Effector CD4-positive, alpha-beta T cell (primary cell): Measurements from ENCODE around the gene USP16.
"Not testable (repeated sequence)": the region's sequence is repeated elsewhere in the genome, so short reads cannot be mapped to it uniquely, and the experiment has no call there.

Source experiments
- DNase-seq: peaks from one replicate; pipeline ENCODE4 v3.0.0-alpha.2; 2020
- total RNA-seq: gene quantifications from one replicate; lab custom pipeline; 2026; lab: John Stamatoyannopoulos, UW

Gene USP16
- total RNA-seq, result 204 reads per million, percentile 92 among the genes with 10 or more reads in this experiment

GRCh38 chr21:29024474-29025327, at the start of gene USP16:
TSS of gene USP16 (plus strand) at chr21:29024668. CDS start at chr21:29027914, 3,246 bp downstream.
- DNase-seq, result peak; percentile 90

GRCh38 chr21:28975397-28975796, 49.1 kb upstream of the USP16 start:
- no peak for DNase-seq

GRCh38 chr21:28979092-28979491, 45.4 kb upstream of the USP16 start:
- DNase-seq, result no peak

- DNase-seq, result no peak
Measured at GRCh38 chr21:28982637-28983036, 41.8 kb upstream of the USP16 start.

- DNase-seq, result no peak
Measured at GRCh38 chr21:28986677-28987076, 37.8 kb upstream of the USP16 start.

- DNase-seq, result not testable (repeated sequence)
Measured at GRCh38 chr21:28988146-28988545, 36.3 kb upstream of the USP16 start.

- DNase-seq, result no peak
Measured at GRCh38 chr21:28991861-28992525, 32.5 kb upstream of the USP16 start.

- DNase-seq, result peak; percentile 98
Measured at GRCh38 chr21:28992526-28993292, 31.8 kb upstream of the USP16 start, which contains the start of gene LTN1. TSS of gene LTN1 (minus strand) at chr21:28992877. CDS start at chr21:28992805, 72 bp downstream.

- DNase-seq, result no peak
Measured at GRCh38 chr21:28993293-28993629, 31.2 kb upstream of the USP16 start.

GRCh38 chr21:29002442-29003144, 21.9 kb upstream of the USP16 start:
- DNase-seq, result peak; percentile 97

- DNase-seq, result no peak
Measured at GRCh38 chr21:29005696-29006095, 18.8 kb upstream of the USP16 start.

GRCh38 chr21:29007135-29007534, 17.3 kb upstream of the USP16 start:
- DNase-seq, result no peak

- no peak for DNase-seq
Measured at GRCh38 chr21:29007810-29008209, 16.7 kb upstream of the USP16 start.

GRCh38 chr21:29008367-29008766, 16.1 kb upstream of the USP16 start:
- DNase-seq, result no peak

- not testable (repeated sequence) for DNase-seq
Measured at GRCh38 chr21:29011236-29011635, 13.2 kb upstream of the USP16 start.

GRCh38 chr21:29017639-29018237, 6.7 kb upstream of the USP16 start:
- DNase-seq, result no peak

GRCh38 chr21:29018540-29018939, 5.9 kb upstream of the USP16 start:
- no peak for DNase-seq

- no peak for DNase-seq
Measured at GRCh38 chr21:29022166-29022565, 2.3 kb upstream of the USP16 start.

- DNase-seq, result no peak
Measured at GRCh38 chr21:29025328-29025713, 853 bp downstream of the USP16 start.

- no peak for DNase-seq
Measured at GRCh38 chr21:29029524-29029923, 5.1 kb downstream of the USP16 start.

- DNase-seq, result no peak
Measured at GRCh38 chr21:29030909-29031308, 6.4 kb downstream of the USP16 start.

- DNase-seq, result no peak
Measured at GRCh38 chr21:29033301-29033700, 8.8 kb downstream of the USP16 start.
